ENCODE results near the gene FAM114A2.

DNA sequence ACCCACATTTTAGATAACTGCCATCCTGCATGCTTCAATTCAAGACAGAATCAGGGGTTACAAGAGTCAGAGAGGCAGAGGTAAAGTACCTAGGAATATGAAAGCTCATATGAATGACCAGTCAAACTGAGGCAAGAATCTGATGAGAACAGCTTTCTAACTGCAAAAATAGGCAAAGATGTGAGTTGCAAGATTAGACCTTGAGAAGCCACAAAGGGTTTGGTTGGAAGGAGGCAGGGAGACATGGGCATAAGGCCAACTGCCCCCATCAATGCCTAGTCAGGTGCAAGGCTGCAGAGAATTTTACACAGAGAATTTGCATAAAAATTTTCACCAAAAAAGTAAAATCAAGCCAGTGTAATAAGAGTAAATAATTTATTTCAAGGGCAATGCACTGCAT lies 12.8 kb downstream of the FAM114A2 start:
- TF ChIP-seq CTCF (IDR thresholded peaks at IDR 0.05) (no peak), POLR2A (IDR thresholded peaks at IDR 0.05) (no peak)
